Stomach (tissue), 9 donors: ENCODE results near the gene SELENOK. TPM values are rescaled to one million over a fixed set of nuclear protein-coding genes. Genes with fewer than 3 reads are reported as not detected.
A peak's percentile ranks its signal among the peaks of the same experiment; 100 is the strongest.
"Not testable (repeated sequence)": the region's sequence is repeated elsewhere in the genome, so short reads cannot be mapped to it uniquely, and the experiment has no call there.

Experiments used
- DNase-seq, 2 donors: peaks; one replicate each; pipeline versions ENCODE4 v3.0.0 to v3.0.0-alpha.2; 2013 to 2019
- H3K27ac ChIP-seq, 5 donors: fragments of 200-600 bp in 4 of 5; sonication (generic) in 4 of 5; one replicate each; pipeline ENCODE4 v1.5.1; 2013 to 2019; ENCODE audit warnings: mild to moderate bottlenecking in 1 of 5, moderate library complexity in 1 of 5
- H3K27me3 ChIP-seq, 3 donors: fragments of 200-600 bp; sonication (generic); one replicate each; pipeline ENCODE4 v1.5.1; 2017 to 2019; ENCODE audit warnings: mixed run types in 1 of 3
- H3K36me3 ChIP-seq, 4 donors: fragments of 200-600 bp; sonication (generic); 1 replicate in 3 of 4; 2 replicates in 1 of 4; pipeline ENCODE4 v1.5.1; 2016 to 2019
- H3K4me1 ChIP-seq, 4 donors: fragments of 200-600 bp; sonication (generic); one replicate each; pipeline ENCODE4 v1.5.1; 2016 to 2019
- H3K4me3 ChIP-seq, 4 donors: fragments of 200-600 bp; sonication (generic) in 3 of 4; one replicate each; pipeline ENCODE4 v1.5.1; 2016 to 2019; ENCODE audit warnings: mild to moderate bottlenecking in 1 of 4
- H3K9me3 ChIP-seq, 4 donors: fragments of 200-600 bp; sonication (generic); one replicate each; pipeline ENCODE4 v1.5.1; 2016 to 2019
- CTCF ChIP-seq, 7 experiments: fragments of 450-650 bp in 4 of 7; fragments of 200-600 bp in 3 of 7; sonication (generic) in 3 of 7; IDR thresholded peaks; one replicate each; pipeline ENCODE4 v1.5.1; 2016 to 2019; ENCODE audit warnings: antibody characterized with exemption in 7 of 7, control low read depth in 2 of 7, mild to moderate bottlenecking in 1 of 7
- EP300 ChIP-seq: sonication (generic); formaldehyde crosslinking; IDR thresholded peaks from one replicate; pipeline ENCODE4 v1.6.1; 2017; ENCODE audit warnings: antibody characterized with exemption
- POLR2A ChIP-seq, 4 donors: fragments of 450-650 bp; IDR thresholded peaks; one replicate each; pipeline ENCODE4 v1.6.1; 2016; ENCODE audit warnings: antibody characterized with exemption in 4 of 4, control low read depth in 2 of 4, mild to moderate bottlenecking in 1 of 4, moderate library complexity in 1 of 4
- POLR2AphosphoS5 ChIP-seq, 3 donors: sonication (generic); formaldehyde crosslinking; IDR thresholded peaks; one replicate each; pipeline ENCODE4 v1.6.1; 2016; ENCODE audit warnings: antibody characterized with exemption in 3 of 3
- WGBS, 5 donors: extraction: QIAGEN DNeasy Blood & Tissue Kit in 3 of 5; methylation state at CpG; one replicate each; pipeline versions ENCODE4 v1.1.5 to v1.1.7; 2013 to 2018; 5-methylcytosine and 5-hydroxymethylcytosine counted together
- intact Hi-C: fragments of 100-400 bp; cut with DNase I; formaldehyde crosslinking; loops from one replicate; pipeline ENCODE4 v1.15.1; 2023; ENCODE audit warnings: low total_unique reads
- polyA plus RNA-seq, 3 donors: library from polyadenylated mRNA; stranded (reverse); fragments of 200-250 nt; gene quantifications; one replicate each; pipeline ENCODE4 v1.2.3, GENCODE V29; 2013
- total RNA-seq, 5 donors: library from RNA; depleted of rRNA; stranded (reverse); fragments of >200 nt; gene quantifications; one replicate each; pipeline versions ENCODE4 v1.1.0 to v1.2.3, GENCODE V29; 2014 to 2016
- donor health status: healthy with polysubstance abuse.
- donor health status: Bipolar disorder and iron deficiency.
- donor health status: healthy.

SELENOK gene
- total and polyA plus RNA-seq, 8 donors, result 19.4 to 143 (median 68.1) TPM

GRCh38 chr3:53935283-53935901 lies 43.7 kb upstream of the SELENOK start:
- TF ChIP-seq POLR2A (IDR thresholded peaks at IDR 0.05), result no peak
- no peak for TF ChIP-seq CTCF (IDR thresholded peaks at IDR 0.05)
- Histone ChIP-seq H3K9me3 (peaks cover 0 to 20% (median 16%) of the 10 kb centered on the region in 4 donors), H3K27ac (no peak overlapping the region), H3K36me3 (no peaks in the 10 kb centered on the region), H3K4me1 (no peaks in the 10 kb centered on the region), H3K27me3 (peaks cover 0 to 27% (median 0%) of the 10 kb centered on the region in 3 donors), H3K4me3 (no peak overlapping the region)
- DNase-seq, result no peak
- 0 to 94% (median 0%) methylated on average over 1 of the region's 1 CpG for WGBS, 5 donors
- intact Hi-C loops, result no loop called here

- peaks cover 0 to 13% (median 0%) of the 10 kb centered on the region in 3 donors for H3K27me3 ChIP-seq
- H3K27ac ChIP-seq, intact Hi-C loops, DNase-seq, H3K4me3 ChIP-seq, H3K9me3 ChIP-seq, H3K4me1 ChIP-seq, H3K36me3 ChIP-seq: not testable (repeated sequence)
- 64 to 75% (median 73%) methylated on average over 26 to 29 of the region's 30 CpGs for WGBS, 5 donors
Measured at GRCh38 chr3:53927208-53927872, 35.7 kb upstream of the SELENOK start.

GRCh38 chr3:53921296-53921695 lies 29.6 kb upstream of the SELENOK start:
- H3K27me3 ChIP-seq, result peaks cover 0 to 8% (median 0%) of the 10 kb centered on the region in 3 donors
- 38 to 57% (median 47%) methylated on average over 1 of the region's 1 CpG for WGBS, 5 donors
- H3K36me3 ChIP-seq, result no peaks in the 10 kb centered on the region
- intact Hi-C loops, result no loop called here
- TF ChIP-seq EP300 (no peak), POLR2AphosphoS5 (IDR thresholded peaks at IDR 0.05) (no peak), CTCF (IDR thresholded peaks at IDR 0.05) (peak in 1 of 7 experiments; percentile 8)
- no peaks in the 10 kb centered on the region for H3K4me1 ChIP-seq
- H3K27ac ChIP-seq, result no peak overlapping the region
- DNase-seq, result no peak
- H3K4me3 ChIP-seq, result no peak overlapping the region
- H3K9me3 ChIP-seq, result peaks cover 0 to 11% (median 4%) of the 10 kb centered on the region in 4 donors

GRCh38 chr3:53919741-53920140 lies 28.1 kb upstream of the SELENOK start:
- TF ChIP-seq EP300 (no peak), POLR2A (IDR thresholded peaks at IDR 0.05) (no peak), CTCF (IDR thresholded peaks at IDR 0.05) (no peak), POLR2AphosphoS5 (IDR thresholded peaks at IDR 0.05) (no peak)
- H3K9me3 ChIP-seq, result peaks cover 0 to 11% (median 4%) of the 10 kb centered on the region in 4 donors
- H3K4me1 ChIP-seq, result no peaks in the 10 kb centered on the region
- no peaks in the 10 kb centered on the region for H3K36me3 ChIP-seq
- WGBS, 5 donors, result 83 to 92% (median 91%) methylated on average over 2 of the region's 2 CpGs
- H3K4me3 ChIP-seq, result no peak overlapping the region
- peaks cover 0 to 12% (median 0%) of the 10 kb centered on the region in 3 donors for H3K27me3 ChIP-seq
- no peak overlapping the region for H3K27ac ChIP-seq
- intact Hi-C loops, result no loop called here
- no peak for DNase-seq

GRCh38 chr3:53913401-53913800 lies 21.7 kb upstream of the SELENOK start:
- Histone ChIP-seq H3K36me3 (no peaks in the 10 kb centered on the region), H3K9me3 (no peaks in the 10 kb centered on the region), H3K27ac (no peak overlapping the region), H3K4me3 (no peak overlapping the region), H3K27me3 (peaks cover 0 to 16% (median 0%) of the 10 kb centered on the region in 3 donors), H3K4me1 (no peaks in the 10 kb centered on the region)
- intact Hi-C loops, result no loop called here
- DNase-seq, result no peak
- 81 to 95% (median 87%) methylated on average over 6 to 8 of the region's 8 CpGs for WGBS, 5 donors
- TF ChIP-seq CTCF (IDR thresholded peaks at IDR 0.05) (no peak), POLR2A (IDR thresholded peaks at IDR 0.05) (no peak), EP300 (no peak), POLR2AphosphoS5 (IDR thresholded peaks at IDR 0.05) (no peak)
